Stimulated activated CD4-positive, alpha-beta T cell treated with anti-CD3 and anti-CD28 coated beads, TNF-alpha, amount 100 ng/mL, for 1 hour (primary cell): ENCODE data around the gene SREBF2.

Experiments used
- DNase-seq, 3 donors: peaks; one replicate each; pipeline ENCODE4 v3.0.0-alpha.2; 2020; ENCODE audit warnings: low read depth in 3 of 3, low spot score in 1 of 3

The SREBF2 gene

DNA sequence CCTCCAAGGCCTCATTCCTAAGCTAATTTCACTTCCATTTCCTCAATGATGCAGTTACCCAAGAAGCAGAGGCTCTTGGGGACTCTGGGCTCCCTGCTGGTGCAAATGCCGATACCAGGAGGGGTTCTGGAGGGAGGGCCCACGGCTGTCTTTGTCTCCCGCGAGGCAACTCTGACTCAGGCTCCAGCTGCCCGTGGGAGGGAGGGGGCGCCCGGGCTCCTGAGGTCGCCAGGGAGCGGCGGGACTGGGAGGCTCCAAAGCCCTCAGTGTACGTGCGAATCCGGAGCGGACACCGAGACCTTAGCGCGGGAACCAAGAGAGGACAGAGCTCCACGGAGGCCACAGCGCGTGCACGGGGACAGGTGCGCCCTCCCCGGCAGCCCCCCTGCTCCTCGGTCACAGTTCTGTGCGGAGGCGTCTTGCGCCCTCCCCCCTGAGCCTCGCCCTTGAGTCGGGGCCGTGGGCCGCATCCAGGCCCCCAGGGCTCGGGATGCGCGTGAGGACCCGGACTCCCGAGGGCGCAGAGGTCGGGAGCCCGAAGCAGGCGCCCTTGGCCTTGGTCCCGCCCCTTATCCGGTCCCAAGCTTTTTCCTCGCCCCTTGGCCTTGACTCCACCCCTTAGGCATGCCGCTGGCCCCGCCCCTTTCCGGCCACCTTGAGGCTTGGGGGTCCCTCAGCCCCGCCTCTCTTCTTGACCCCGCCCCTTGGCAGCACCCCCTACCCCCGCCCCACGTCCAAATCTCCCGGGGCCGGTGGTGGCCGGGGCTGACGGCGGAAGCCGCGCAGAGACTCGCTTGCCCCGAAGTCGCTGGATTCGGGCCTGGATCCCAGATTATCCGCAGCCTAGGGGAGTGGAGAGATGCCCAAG lies 86.7 kb downstream of the SREBF2 start:
- no peak for DNase-seq

- DNase-seq = no peak
These were observed 87.5 kb downstream of the SREBF2 start for GRCh38 chr22:41920271-41920976.

GRCh38 chr22:41922328-41922727 lies 89.4 kb downstream of the SREBF2 start:
- no peak for DNase-seq

GRCh38 chr22:41922940-41923594 lies 90.2 kb downstream of the SREBF2 start:
- DNase-seq = no peak

GRCh38 chr22:41923595-41924276 lies 90.8 kb downstream of the SREBF2 start:
- no peak for DNase-seq

- peak; percentile 33 to 71 (median 62) for DNase-seq
These were observed 93.0 kb downstream of the SREBF2 start for GRCh38 chr22:41925783-41926460.

- DNase-seq = no peak
These were observed 94.9 kb downstream of the SREBF2 start for GRCh38 chr22:41927813-41928212.

DNA sequence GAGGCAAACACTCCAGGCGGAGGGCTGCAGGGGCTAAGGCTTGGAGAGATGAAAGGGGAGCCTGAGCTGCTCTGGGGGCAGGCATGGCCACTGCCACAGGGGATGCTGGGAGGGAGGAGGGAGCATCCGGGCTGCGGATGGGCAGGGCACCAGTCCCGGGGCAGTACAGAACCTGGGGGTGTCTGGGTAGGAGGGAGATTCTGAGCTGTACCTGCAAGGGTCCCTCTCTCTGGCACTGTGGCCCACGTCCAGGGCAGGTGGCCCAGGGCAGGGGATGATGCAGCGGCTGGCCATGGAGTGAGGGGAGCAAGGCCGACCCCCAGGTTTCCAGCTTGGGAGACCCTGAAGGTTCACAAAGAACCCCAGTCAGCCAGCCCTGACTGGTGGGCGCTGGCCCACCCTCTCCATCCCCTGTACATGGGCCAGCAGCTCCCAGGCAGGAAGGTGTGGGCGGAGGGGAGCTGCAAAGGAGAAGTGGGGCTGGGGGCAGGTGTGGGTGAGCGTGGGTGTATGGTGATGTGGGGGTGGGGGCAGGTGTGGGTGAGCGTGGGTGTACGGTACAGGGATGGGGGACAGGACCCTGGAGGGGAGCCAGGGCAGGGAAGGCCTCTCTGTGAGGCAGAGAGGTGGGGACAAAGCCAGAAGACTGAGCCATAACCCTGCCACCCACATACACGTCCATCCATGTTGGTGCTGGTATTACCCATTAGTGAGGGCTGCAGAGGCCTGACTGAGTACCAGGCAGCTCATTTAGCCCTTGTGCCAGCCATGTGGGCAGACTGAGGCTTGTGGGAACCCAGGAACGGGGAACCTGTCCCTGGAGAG lies 95.9 kb downstream of the SREBF2 start:
- DNase-seq = no peak

- DNase-seq = no peak
These were observed 96.5 kb downstream of the SREBF2 start for GRCh38 chr22:41929418-41929810.

DNA sequence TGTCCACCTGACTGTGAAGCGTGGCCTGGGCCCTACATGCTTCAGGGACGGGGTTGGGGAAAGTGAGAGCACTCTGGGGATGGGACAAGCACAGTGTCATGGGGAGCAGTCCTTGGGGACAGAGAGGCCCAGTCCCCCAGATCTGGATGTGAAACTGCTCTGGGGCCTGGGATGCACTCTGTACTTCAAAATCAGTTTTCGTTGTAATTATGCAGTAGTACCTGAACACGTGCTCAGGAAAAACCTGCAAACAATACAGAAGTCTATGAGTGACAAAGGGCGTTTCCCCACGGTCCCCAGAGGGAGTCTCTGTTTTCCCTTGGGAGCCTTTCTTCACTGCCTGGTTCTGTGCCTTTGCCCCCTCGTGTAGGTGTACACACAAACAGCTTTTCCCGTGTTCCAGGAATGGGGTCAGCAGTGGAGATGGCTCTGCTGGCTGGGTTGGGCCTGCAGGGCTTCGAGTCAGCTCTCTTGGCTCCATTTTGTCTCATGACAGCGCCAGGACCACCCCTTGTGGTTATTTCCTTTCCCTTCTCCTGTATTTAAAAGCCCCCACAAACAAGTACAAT lies 98.9 kb downstream of the SREBF2 start:
- no peak for DNase-seq

DNA sequence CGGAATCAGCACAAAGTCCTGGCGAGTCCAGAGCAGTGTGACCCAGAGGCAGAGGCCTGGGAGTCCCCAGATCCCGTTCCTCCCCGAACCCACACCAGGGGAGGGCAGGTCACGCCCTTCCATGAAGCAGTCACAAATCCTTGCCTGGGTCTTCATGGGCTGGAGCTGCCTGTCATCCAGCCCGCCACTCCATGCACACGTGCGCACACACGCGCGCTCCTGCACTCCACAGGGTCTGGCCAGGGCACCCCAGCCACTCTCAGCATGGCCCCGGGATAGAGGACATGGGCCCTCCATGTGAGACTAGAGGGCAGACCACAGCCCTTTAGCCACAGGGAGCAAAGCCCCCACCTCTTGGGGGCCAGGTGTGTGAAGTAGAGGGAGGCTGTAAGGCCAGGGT lies 99.4 kb downstream of the SREBF2 start:
- DNase-seq = no peak

DNA sequence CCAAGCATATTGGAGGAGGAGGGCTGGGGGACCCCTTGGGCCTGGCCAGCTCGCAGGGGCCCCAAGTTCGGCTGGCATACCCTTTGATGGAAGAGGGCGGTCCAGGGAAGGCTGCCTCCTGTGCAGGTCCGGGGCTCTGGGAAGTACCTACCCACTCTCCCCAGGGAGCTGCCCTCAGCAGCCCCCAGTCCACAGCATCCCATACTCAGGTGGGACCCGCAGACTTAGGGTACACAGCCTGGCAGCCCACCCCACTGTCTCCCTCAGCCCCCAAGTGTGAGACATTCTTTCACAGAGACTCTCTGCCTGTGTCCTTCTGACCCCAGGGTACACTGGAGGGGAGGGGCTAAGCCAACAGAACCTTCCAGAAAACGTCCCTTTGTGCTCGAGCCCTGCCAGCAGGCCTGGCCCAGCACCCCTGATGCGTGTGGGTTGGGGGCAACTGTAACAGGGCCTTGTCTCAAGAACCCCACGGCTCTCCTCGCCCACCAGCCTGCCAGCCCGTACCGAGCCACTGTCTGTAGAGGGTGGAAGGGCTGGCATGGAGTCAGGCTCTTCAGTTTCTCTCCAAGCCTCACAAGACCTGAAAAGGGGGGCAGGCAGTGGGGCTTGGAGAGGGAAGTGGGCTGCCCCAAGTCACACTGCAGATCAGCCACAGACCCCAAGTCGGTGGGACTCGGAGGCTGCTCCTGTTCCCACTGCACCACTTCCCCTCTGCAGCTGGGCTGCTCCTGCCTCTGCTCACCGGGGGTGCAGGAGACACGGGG lies 100.7 kb downstream of the SREBF2 start:
- no peak for DNase-seq

- DNase-seq = no peak
These were observed 101.5 kb downstream of the SREBF2 start for GRCh38 chr22:41934284-41935014.

DNA sequence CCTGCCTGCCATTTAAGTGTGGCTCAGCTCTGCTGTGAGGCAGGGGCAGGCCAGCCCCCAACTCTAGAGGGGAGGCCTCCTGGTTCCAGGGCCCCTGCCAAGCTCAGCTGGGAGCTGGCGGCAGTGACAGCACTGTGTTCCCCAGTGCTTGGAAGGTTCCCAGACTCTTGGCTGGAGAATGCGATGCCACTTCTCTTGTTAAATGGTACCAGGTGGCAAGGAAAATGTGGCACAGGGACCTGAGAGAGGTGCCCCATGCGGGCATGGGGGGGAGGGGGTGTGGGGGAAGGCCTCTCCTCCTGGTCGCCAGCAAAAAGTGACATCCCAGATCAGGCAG lies 102.1 kb downstream of the SREBF2 start:
- no peak for DNase-seq

GRCh38 chr22:41935509-41935908 lies 102.6 kb downstream of the SREBF2 start:
- no peak for DNase-seq

DNA sequence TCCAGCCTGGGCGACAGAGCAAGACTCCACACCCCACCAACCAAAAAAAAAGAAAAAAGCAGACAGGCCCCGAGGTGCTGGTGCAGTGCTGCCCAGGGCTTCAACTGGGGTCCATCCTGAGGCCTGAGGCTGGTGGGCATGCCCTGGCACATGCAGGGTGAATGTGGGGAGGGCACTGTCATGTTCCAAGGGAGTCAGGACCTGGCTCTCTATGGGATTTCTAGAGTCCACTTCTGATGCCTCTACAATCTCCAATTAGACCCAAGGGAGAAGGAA lies 103.9 kb downstream of the SREBF2 start:
- no peak for DNase-seq

DNA sequence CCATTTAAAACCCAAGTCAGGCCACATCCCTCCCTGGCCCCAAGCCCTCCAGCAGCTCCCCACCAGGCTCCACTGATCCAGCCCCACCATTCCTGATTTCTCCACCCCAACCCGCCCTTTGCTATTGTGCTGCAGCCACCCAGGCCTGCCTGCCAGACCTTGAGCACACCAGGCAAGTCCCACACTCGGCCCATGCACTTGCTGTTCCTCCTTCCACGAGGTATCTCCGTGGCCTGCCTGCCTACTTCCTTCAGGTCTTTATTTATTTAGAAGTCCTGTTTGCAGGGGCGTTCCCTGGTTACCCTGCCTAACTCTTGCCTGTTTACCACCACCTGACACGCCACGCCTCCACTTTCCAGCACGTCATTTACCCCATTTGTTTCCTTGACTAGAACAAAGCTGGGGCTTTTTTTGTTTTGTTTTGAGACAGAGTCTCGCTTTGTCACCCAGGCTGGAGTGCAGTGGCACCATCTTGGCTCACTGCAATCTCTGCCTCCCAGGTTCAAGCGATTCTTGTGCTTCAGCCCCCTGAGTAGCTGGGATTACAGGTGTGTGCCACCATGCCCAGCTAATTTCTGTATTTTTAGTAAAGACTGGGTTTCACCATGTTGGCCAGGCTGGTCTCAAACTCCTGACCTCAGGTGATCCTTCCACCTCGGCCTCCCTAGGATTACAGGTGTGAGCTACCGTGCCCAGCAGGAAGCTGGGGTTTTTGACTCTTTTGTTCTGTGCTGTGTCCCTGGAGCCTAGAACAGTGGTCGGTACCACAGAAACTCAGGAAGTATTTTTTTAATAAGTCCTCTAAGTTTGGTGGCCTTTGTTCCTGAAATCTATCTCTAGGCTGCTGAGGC lies 107.3 kb downstream of the SREBF2 start:
- peak; percentile 79 to 93 (median 85) for DNase-seq
